GM19023 (cell line): ENCODE measurements around the gene FBXW2.
"Not testable (repeated sequence)": the region's sequence is repeated elsewhere in the genome, so short reads cannot be mapped to it uniquely, and the experiment has no call there.

Experiments used
- ATAC-seq: cut with Tn5 transposase; IDR thresholded peaks from one replicate; pipeline ENCODE4 v1.9.1; 2021; ENCODE audit warnings: mild to moderate bottlenecking, moderate library complexity; ENCODE audit not compliant: unreplicated experiment

FBXW2 gene

GRCh38 chr9:120746366-120746765 is 46.9 kb downstream of the FBXW2 start:
- ATAC-seq, result not testable (repeated sequence)

- no peak for ATAC-seq
Measured at GRCh38 chr9:120745278-120745677, 47.9 kb downstream of the FBXW2 start.

GRCh38 chr9:120742951-120743416 is 50.2 kb downstream of the FBXW2 start:
- no peak for ATAC-seq

- no peak for ATAC-seq
Measured at GRCh38 chr9:120741701-120742100, 51.5 kb downstream of the FBXW2 start.

- ATAC-seq, result no peak
Measured at GRCh38 chr9:120741191-120741590, 52.0 kb downstream of the FBXW2 start.

GRCh38 chr9:120740132-120740531 is 53.1 kb downstream of the FBXW2 start:
- no peak for ATAC-seq

GRCh38 chr9:120737416-120738165 is 55.6 kb downstream of the FBXW2 start:
- no peak for ATAC-seq

- no peak for ATAC-seq
Measured at GRCh38 chr9:120736881-120737280, 56.3 kb downstream of the FBXW2 start.

- ATAC-seq, result no peak
Measured at GRCh38 chr9:120735415-120736126, 57.6 kb downstream of the FBXW2 start.

- no peak for ATAC-seq
Measured at GRCh38 chr9:120734607-120735410, 58.4 kb downstream of the FBXW2 start.

GRCh38 chr9:120733190-120733589 is 60.0 kb downstream of the FBXW2 start:
- ATAC-seq, result no peak

GRCh38 chr9:120730654-120731514 is 62.3 kb downstream of the FBXW2 start:
- ATAC-seq, result no peak

- no peak for ATAC-seq
Measured at GRCh38 chr9:120729791-120730241, 63.4 kb downstream of the FBXW2 start.

- no peak for ATAC-seq
Measured at GRCh38 chr9:120726484-120726883, 66.7 kb downstream of the FBXW2 start.

GRCh38 chr9:120725907-120726306 is 67.3 kb downstream of the FBXW2 start:
- ATAC-seq, result no peak

GRCh38 chr9:120724757-120725400 is 68.3 kb downstream of the FBXW2 start:
- ATAC-seq, result no peak

GRCh38 chr9:120723565-120723964 is 69.7 kb downstream of the FBXW2 start:
- no peak for ATAC-seq

GRCh38 chr9:120720404-120720803 is 72.8 kb downstream of the FBXW2 start:
- no peak for ATAC-seq

GRCh38 chr9:120718316-120718715 is 74.9 kb downstream of the FBXW2 start:
- ATAC-seq, result no peak

GRCh38 chr9:120717176-120717575 is 76.0 kb downstream of the FBXW2 start:
- ATAC-seq, result no peak
